ENCODE measurements around the gene DVL3. TPM values are rescaled to one million over a fixed set of nuclear protein-coding genes. Genes with fewer than 3 reads are reported as not detected.

Gene DVL3
- total and polyA plus RNA-seq, 10 of the 15 experiments (the other 5 are each of a cell fraction or from before 2014, with no cell fraction given), result 2.2 to 39.7 (median 14.5) TPM

DNA sequence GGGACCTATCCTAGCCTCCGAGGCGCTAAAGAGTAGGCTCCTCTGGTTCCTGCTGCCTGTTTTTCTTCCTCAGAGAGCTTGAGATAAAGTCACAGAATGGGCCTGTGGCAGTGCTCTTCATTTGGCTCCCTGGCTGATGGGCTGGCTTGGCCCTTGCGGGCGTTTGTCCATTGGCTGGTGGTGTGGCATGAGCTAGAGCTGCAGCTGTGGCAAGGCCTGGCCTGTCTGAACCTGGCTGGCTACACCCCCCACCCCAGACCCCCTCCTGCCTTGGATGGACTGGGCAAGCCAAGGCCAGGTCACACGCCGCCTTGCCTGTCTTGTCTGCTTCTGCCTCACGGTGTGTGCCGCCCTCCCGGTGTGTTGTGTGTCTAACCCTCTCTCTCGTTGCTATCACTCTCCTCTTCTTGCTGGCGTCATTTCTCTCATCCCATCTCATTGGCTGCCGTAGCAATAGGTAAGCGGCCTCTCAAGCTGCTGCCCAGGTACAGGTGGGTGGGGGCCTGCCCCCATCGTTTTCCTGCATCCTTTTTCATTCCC, 22.7 kb downstream of the DVL3 start:
- ChIA-PET RAD21 (ENCODE audit: unreplicated experiment) (interaction anchor here (1.3 kb wide), 1 partner anchor 8 kb away, joined by 3 read pairs; the partner anchor contains the start of gene ABCF3), CTCF (interaction anchor here (1.1 kb wide), 1 partner anchor 8 kb away, joined by 4 read pairs; the partner anchor contains the start of gene ABCF3), SMC1A (ENCODE audit: uncharacterized antibody, unreplicated experiment) (no interaction called here), POLR2A (interaction anchor here (0.6 kb wide), 1 partner anchor 50 kb away, joined by 3 read pairs; no protein-coding TSS in a partner anchor)
- H3K27ac ChIP-seq (ENCODE audit: control insufficient read depth, insufficient read depth), result no peak overlapping the region
- H3K27me3 ChIP-seq (replicated peaks in 1 of 2; ENCODE audit: control insufficient read depth in 2 of 2, insufficient read depth in 2 of 2, low read length in 1 of 2), result no peaks in the 10 kb centered on the region
- no peak overlapping the region for H3K4me3 ChIP-seq
- no peak for TF ChIP-seq SP1 (IDR thresholded peaks at IDR 0.05; ENCODE audit: low read depth, low read length)
- TF ChIP-seq MEF2B (IDR thresholded peaks at IDR 0.05; ENCODE audit: partially characterized antibody, poor library complexity, severe bottlenecking), result no peak
- TF ChIP-seq, protein P1, sequence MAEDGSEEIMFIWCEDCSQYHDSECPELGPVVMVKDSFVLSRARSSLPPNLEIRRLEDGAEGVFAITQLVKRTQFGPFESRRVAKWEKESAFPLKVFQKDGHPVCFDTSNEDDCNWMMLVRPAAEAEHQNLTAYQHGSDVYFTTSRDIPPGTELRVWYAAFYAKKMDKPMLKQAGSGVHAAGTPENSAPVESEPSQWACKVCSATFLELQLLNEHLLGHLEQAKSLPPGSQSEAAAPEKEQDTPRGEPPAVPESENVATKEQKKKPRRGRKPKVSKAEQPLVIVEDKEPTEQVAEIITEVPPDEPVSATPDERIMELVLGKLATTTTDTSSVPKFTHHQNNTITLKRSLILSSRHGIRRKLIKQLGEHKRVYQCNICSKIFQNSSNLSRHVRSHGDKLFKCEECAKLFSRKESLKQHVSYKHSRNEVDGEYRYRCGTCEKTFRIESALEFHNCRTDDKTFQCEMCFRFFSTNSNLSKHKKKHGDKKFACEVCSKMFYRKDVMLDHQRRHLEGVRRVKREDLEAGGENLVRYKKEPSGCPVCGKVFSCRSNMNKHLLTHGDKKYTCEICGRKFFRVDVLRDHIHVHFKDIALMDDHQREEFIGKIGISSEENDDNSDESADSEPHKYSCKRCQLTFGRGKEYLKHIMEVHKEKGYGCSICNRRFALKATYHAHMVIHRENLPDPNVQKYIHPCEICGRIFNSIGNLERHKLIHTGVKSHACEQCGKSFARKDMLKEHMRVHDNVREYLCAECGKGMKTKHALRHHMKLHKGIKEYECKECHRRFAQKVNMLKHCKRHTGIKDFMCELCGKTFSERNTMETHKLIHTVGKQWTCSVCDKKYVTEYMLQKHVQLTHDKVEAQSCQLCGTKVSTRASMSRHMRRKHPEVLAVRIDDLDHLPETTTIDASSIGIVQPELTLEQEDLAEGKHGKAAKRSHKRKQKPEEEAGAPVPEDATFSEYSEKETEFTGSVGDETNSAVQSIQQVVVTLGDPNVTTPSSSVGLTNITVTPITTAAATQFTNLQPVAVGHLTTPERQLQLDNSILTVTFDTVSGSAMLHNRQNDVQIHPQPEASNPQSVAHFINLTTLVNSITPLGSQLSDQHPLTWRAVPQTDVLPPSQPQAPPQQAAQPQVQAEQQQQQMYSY (CRISPR knock-in tag; IDR thresholded peaks at IDR 0.05), result no peak
- no peak for TF ChIP-seq SUPT20H (IDR thresholded peaks at IDR 0.05; ENCODE audit: borderline replicate concordance, control insufficient read depth, low read depth, low read length)
- peaks cover 19 to 38% of the 10 kb centered on the region in 2 experiments for H3K36me3 ChIP-seq (ENCODE audit: control insufficient read depth in 2 of 2, insufficient read depth in 2 of 2, low read length in 1 of 2)
- WGBS (ENCODE audit: insufficient coverage, insufficient replicate concordance, low lambda C conversion rate, missing lambda C conversion rate), result 92% methylated on average over 11 of the region's 14 CpGs
- H3K4me2 ChIP-seq (ENCODE audit: control insufficient read depth, insufficient read depth), result no peak overlapping the region
- H2AFZ ChIP-seq (ENCODE audit: control insufficient read depth, low read depth, low read length), result no peak overlapping the region
- in situ Hi-C loops (cut with MboI), result no loop called here
- ATAC-seq (no peak), DNase-seq (ENCODE audit: low read depth, low spot score) (no peak), FAIRE-seq (no peak)
- peaks cover 9% of the 10 kb centered on the region for H3K4me1 ChIP-seq (ENCODE audit: control insufficient read depth, insufficient read depth, low read length)
- intact Hi-C loops (cut with micrococcal nuclease; ENCODE audit: unreplicated experiment), result no loop called here
- H3K9ac ChIP-seq (ENCODE audit: control insufficient read depth, insufficient read depth, low read length), result no peak overlapping the region
- no peaks in the 10 kb centered on the region for H3K9me3 ChIP-seq (replicated peaks; ENCODE audit: control insufficient read depth, insufficient read depth, low read length)
- BruUV-seq (replicated peaks), result no TSS peak
- no peaks in the 10 kb centered on the region for H4K20me1 ChIP-seq (ENCODE audit: control insufficient read depth, insufficient read depth)
- peaks cover 31% of the 10 kb centered on the region for H3K79me2 ChIP-seq (ENCODE audit: control insufficient read depth, insufficient read depth, low read length)
